Uterus (tissue), 4 donors: ENCODE measurements around the gene NOS1. TPM values are rescaled to one million over a fixed set of nuclear protein-coding genes. Genes with fewer than 3 reads are reported as not detected.

ENCODE experiments used
- DNase-seq, 2 donors: peaks; one replicate each; pipeline ENCODE4 v3.0.0-alpha.2; 2019 to 2020
- H3K27ac ChIP-seq, 2 donors: fragments of 200-600 bp; sonication (generic); 1 replicate in 1 of 2; 2 replicates in 1 of 2; pipeline ENCODE4 v1.5.1; 2016 to 2018
- H3K27me3 ChIP-seq, 2 donors: fragments of 200-600 bp; sonication (generic); one replicate each; pipeline ENCODE4 v1.5.1; 2018 to 2019; ENCODE audit warnings: control low read depth in 1 of 2
- H3K36me3 ChIP-seq, 2 donors: fragments of 200-600 bp; sonication (generic); one replicate each; pipeline ENCODE4 v1.5.1; 2019; ENCODE audit warnings: control low read depth in 1 of 2
- H3K4me1 ChIP-seq, 2 donors: fragments of 200-600 bp; sonication (generic); one replicate each; pipeline ENCODE4 v1.5.1; 2018 to 2019; ENCODE audit warnings: control low read depth in 1 of 2
- H3K4me3 ChIP-seq, 2 donors: fragments of 200-600 bp; sonication (generic); 1 replicate in 1 of 2; 2 replicates in 1 of 2; pipeline ENCODE4 v1.5.1; 2018 to 2019; ENCODE audit warnings: mild to moderate bottlenecking in 1 of 2
- H3K9me3 ChIP-seq, 2 donors: fragments of 200-600 bp; sonication (generic); one replicate each; pipeline ENCODE4 v1.5.1; 2019; ENCODE audit warnings: control low read depth in 1 of 2
- CTCF ChIP-seq, 4 experiments: fragments of 200-600 bp in 2 of 4; fragments of 450-650 bp in 2 of 4; sonication (generic) in 2 of 4; IDR thresholded peaks; one replicate each; pipeline ENCODE4 v1.5.1; 2016 to 2019; ENCODE audit warnings: antibody characterized with exemption in 4 of 4, mild to moderate bottlenecking in 2 of 4, moderate library complexity in 1 of 4
- POLR2A ChIP-seq, 2 donors: fragments of 450-650 bp; IDR thresholded peaks; one replicate each; pipeline ENCODE4 v1.6.1; 2016; ENCODE audit warnings: antibody characterized with exemption in 2 of 2, mild to moderate bottlenecking in 1 of 2, moderate library complexity in 1 of 2
- intact Hi-C: fragments of 100-400 bp; cut with DNase I; formaldehyde crosslinking; loops from one replicate; pipeline ENCODE4 v1.15.1; 2023; ENCODE audit warnings: low total_unique reads
- total RNA-seq, 4 donors: library from RNA; depleted of rRNA in 3 of 4; stranded (reverse); fragments of >200 nt in 3 of 4; gene quantifications; one replicate each; pipeline versions ENCODE4 v1.1.0 to v1.2.4, GENCODE V29; 2014 to 2023
- donor health status: DM: yes; HTN: yes; CAD: no.

NOS1 gene
- total RNA-seq, 4 donors from 2014 or later: 0.59 to 2.2 (median 1.1) TPM; not detected in 1

GRCh38 chr12:117241697-117242096 is 119.7 kb downstream of the NOS1 start:
- H3K9me3 ChIP-seq: no peaks in the 10 kb centered on the region
- no peaks in the 10 kb centered on the region for H3K36me3 ChIP-seq
- no peak for DNase-seq
- TF ChIP-seq POLR2A (IDR thresholded peaks at IDR 0.05) (no peak), CTCF (IDR thresholded peaks at IDR 0.05) (no peak)
- H3K27ac ChIP-seq: no peak overlapping the region
- H3K4me3 ChIP-seq: no peak overlapping the region
- no peaks in the 10 kb centered on the region for H3K4me1 ChIP-seq
- no peaks in the 10 kb centered on the region for H3K27me3 ChIP-seq
- intact Hi-C loops: no loop called here

GRCh38 chr12:117240081-117240755 is 121.2 kb downstream of the NOS1 start:
- Histone ChIP-seq H3K27ac (no peak overlapping the region), H3K9me3 (no peaks in the 10 kb centered on the region), H3K27me3 (no peaks in the 10 kb centered on the region), H3K4me3 (no peak overlapping the region), H3K4me1 (no peaks in the 10 kb centered on the region), H3K36me3 (no peaks in the 10 kb centered on the region)
- intact Hi-C loops: no loop called here
- no peak for DNase-seq
- TF ChIP-seq CTCF (IDR thresholded peaks at IDR 0.05) (no peak), POLR2A (IDR thresholded peaks at IDR 0.05) (no peak)

GRCh38 chr12:117236456-117237001 is 124.9 kb downstream of the NOS1 start:
- no peak for TF ChIP-seq POLR2A (IDR thresholded peaks at IDR 0.05)
- peak in 3 of 4 experiments; percentile 32 to 37 (median 34) for TF ChIP-seq CTCF (IDR thresholded peaks at IDR 0.05)
- H3K27me3 ChIP-seq: no peaks in the 10 kb centered on the region
- no peaks in the 10 kb centered on the region for H3K9me3 ChIP-seq
- no peak overlapping the region for H3K27ac ChIP-seq
- intact Hi-C loops: no loop called here
- H3K4me3 ChIP-seq: no peak overlapping the region
- no peaks in the 10 kb centered on the region for H3K36me3 ChIP-seq
- no peaks in the 10 kb centered on the region for H3K4me1 ChIP-seq
- DNase-seq: peak; percentile 26 to 36

- H3K4me3 ChIP-seq: no peak overlapping the region
- no peak for DNase-seq
- no peak for TF ChIP-seq POLR2A (IDR thresholded peaks at IDR 0.05)
- no peaks in the 10 kb centered on the region for H3K9me3 ChIP-seq
- no peaks in the 10 kb centered on the region for H3K4me1 ChIP-seq
- H3K27me3 ChIP-seq: no peaks in the 10 kb centered on the region
- H3K36me3 ChIP-seq: no peaks in the 10 kb centered on the region
- H3K27ac ChIP-seq: no peak overlapping the region
- intact Hi-C loops: no loop called here
Observed at GRCh38 chr12:117235261-117235660, 126.2 kb downstream of the NOS1 start.

GRCh38 chr12:117234441-117234840 is 127.0 kb downstream of the NOS1 start:
- no peak for DNase-seq

More at GRCh38 chr12:117234441-117234840, 127.0 kb downstream of the NOS1 start:
- H3K36me3 ChIP-seq: no peaks in the 10 kb centered on the region
- H3K9me3 ChIP-seq: no peaks in the 10 kb centered on the region
- H3K27me3 ChIP-seq: no peaks in the 10 kb centered on the region
- H3K4me3 ChIP-seq: no peak overlapping the region
- intact Hi-C loops: no loop called here
- H3K27ac ChIP-seq: no peak overlapping the region
- TF ChIP-seq POLR2A (IDR thresholded peaks at IDR 0.05) (no peak), CTCF (IDR thresholded peaks at IDR 0.05) (no peak)
- no peaks in the 10 kb centered on the region for H3K4me1 ChIP-seq
